Measurements from ENCODE around the gene NCAM1. TPM values are rescaled to one million over a fixed set of nuclear protein-coding genes. Genes with fewer than 3 reads are reported as not detected.

NCAM1 gene
- total and polyA plus RNA-seq, 2 experiments from 2014 or later = 0.76 to 1.6 TPM

DNA sequence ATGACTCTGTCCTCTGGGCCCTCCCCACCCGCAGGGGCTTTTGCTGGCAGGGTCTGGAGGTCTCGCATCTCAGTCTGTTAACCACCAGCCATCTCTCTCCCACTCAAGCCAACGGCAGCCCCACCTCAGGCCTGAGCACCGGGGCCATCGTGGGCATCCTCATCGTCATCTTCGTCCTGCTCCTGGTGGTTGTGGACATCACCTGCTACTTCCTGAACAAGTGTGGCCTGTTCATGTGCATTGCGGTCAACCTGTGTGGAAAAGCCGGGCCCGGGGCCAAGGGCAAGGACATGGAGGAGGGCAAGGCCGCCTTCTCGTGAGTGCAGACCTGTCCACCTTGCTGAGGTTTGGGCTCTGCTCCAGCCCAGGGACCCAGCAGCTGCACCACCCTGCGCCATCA lies 308.9 kb downstream of the NCAM1 start:
- Histone ChIP-seq H2AFZ (no peak overlapping the region), H3K4me1 (ENCODE audit: insufficient read depth) (no peaks in the 10 kb centered on the region), H3K9me2 (ENCODE audit: insufficient read depth) (no peaks in the 10 kb centered on the region), H3K27me3 (ENCODE audit: insufficient read depth) (no peaks in the 10 kb centered on the region), H3K36me3 (ENCODE audit: insufficient read depth) (no peaks in the 10 kb centered on the region), H3K4me2 (no peak overlapping the region), H3K27ac (ENCODE audit: low read depth) (no peak overlapping the region), H3K79me2 (replicated peaks; ENCODE audit: insufficient read depth) (no peaks in the 10 kb centered on the region), H4K20me1 (replicated peaks; ENCODE audit: insufficient read depth) (no peaks in the 10 kb centered on the region), H3K4me3 (no peak overlapping the region), H3F3A (replicated peaks; ENCODE audit: low read depth) (no peaks in the 10 kb centered on the region)
- peaks cover 4% of the 10 kb centered on the region for H3K27me3 Mint-ChIP-seq (ENCODE audit: insufficient read depth, low read depth, poor library complexity)
- H3K4me1 Mint-ChIP-seq = peaks cover 8% of the 10 kb centered on the region
- H3K9me3 Mint-ChIP-seq = no peaks in the 10 kb centered on the region
- ATAC-seq = no peak
- H3K36me3 Mint-ChIP-seq (ENCODE audit: low read depth) = no peaks in the 10 kb centered on the region
- H3K4me3 Mint-ChIP-seq = no peak overlapping the region
- DNase-seq (ENCODE audit: low spot score) = no peak
- no peak overlapping the region for H3K27ac Mint-ChIP-seq
- TF ChIP-seq POLR2AphosphoS5 (IDR thresholded peaks at IDR 0.05; ENCODE audit: low read depth) (no peak), NANOG (IDR thresholded peaks at IDR 0.05; ENCODE audit: borderline replicate concordance) (no peak), EZH2 (IDR thresholded peaks at IDR 0.05; ENCODE audit: low read depth, unreplicated experiment) (no peak), EZH2phosphoT487 (IDR thresholded peaks at IDR 0.05; ENCODE audit: unreplicated experiment) (no peak), STAT1 (IDR thresholded peaks at IDR 0.05; ENCODE audit: unreplicated experiment) (no peak), ZNF114 (CRISPR knock-in tag; IDR thresholded peaks at IDR 0.05) (no peak), JUNB (IDR thresholded peaks at IDR 0.05; ENCODE audit: unreplicated experiment) (no peak), CREB1 (CRISPR knock-in tag; IDR thresholded peaks at IDR 0.05; ENCODE audit: low read depth) (no peak), ZNF331 (CRISPR knock-in tag; IDR thresholded peaks at IDR 0.05; ENCODE audit: low read depth) (no peak)
- TF ChIP-seq, protein P1, sequence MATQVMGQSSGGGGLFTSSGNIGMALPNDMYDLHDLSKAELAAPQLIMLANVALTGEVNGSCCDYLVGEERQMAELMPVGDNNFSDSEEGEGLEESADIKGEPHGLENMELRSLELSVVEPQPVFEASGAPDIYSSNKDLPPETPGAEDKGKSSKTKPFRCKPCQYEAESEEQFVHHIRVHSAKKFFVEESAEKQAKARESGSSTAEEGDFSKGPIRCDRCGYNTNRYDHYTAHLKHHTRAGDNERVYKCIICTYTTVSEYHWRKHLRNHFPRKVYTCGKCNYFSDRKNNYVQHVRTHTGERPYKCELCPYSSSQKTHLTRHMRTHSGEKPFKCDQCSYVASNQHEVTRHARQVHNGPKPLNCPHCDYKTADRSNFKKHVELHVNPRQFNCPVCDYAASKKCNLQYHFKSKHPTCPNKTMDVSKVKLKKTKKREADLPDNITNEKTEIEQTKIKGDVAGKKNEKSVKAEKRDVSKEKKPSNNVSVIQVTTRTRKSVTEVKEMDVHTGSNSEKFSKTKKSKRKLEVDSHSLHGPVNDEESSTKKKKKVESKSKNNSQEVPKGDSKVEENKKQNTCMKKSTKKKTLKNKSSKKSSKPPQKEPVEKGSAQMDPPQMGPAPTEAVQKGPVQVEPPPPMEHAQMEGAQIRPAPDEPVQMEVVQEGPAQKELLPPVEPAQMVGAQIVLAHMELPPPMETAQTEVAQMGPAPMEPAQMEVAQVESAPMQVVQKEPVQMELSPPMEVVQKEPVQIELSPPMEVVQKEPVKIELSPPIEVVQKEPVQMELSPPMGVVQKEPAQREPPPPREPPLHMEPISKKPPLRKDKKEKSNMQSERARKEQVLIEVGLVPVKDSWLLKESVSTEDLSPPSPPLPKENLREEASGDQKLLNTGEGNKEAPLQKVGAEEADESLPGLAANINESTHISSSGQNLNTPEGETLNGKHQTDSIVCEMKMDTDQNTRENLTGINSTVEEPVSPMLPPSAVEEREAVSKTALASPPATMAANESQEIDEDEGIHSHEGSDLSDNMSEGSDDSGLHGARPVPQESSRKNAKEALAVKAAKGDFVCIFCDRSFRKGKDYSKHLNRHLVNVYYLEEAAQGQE (IDR thresholded peaks at IDR 0.05; ENCODE audit: unreplicated experiment) = no peak
- TF ChIP-seq, protein P2, sequence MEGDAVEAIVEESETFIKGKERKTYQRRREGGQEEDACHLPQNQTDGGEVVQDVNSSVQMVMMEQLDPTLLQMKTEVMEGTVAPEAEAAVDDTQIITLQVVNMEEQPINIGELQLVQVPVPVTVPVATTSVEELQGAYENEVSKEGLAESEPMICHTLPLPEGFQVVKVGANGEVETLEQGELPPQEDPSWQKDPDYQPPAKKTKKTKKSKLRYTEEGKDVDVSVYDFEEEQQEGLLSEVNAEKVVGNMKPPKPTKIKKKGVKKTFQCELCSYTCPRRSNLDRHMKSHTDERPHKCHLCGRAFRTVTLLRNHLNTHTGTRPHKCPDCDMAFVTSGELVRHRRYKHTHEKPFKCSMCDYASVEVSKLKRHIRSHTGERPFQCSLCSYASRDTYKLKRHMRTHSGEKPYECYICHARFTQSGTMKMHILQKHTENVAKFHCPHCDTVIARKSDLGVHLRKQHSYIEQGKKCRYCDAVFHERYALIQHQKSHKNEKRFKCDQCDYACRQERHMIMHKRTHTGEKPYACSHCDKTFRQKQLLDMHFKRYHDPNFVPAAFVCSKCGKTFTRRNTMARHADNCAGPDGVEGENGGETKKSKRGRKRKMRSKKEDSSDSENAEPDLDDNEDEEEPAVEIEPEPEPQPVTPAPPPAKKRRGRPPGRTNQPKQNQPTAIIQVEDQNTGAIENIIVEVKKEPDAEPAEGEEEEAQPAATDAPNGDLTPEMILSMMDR (conservative IDR thresholded peaks at IDR 0.05; ENCODE audit: low read depth in 2 of 2) = no peak
- TF ChIP-seq, protein P3, sequence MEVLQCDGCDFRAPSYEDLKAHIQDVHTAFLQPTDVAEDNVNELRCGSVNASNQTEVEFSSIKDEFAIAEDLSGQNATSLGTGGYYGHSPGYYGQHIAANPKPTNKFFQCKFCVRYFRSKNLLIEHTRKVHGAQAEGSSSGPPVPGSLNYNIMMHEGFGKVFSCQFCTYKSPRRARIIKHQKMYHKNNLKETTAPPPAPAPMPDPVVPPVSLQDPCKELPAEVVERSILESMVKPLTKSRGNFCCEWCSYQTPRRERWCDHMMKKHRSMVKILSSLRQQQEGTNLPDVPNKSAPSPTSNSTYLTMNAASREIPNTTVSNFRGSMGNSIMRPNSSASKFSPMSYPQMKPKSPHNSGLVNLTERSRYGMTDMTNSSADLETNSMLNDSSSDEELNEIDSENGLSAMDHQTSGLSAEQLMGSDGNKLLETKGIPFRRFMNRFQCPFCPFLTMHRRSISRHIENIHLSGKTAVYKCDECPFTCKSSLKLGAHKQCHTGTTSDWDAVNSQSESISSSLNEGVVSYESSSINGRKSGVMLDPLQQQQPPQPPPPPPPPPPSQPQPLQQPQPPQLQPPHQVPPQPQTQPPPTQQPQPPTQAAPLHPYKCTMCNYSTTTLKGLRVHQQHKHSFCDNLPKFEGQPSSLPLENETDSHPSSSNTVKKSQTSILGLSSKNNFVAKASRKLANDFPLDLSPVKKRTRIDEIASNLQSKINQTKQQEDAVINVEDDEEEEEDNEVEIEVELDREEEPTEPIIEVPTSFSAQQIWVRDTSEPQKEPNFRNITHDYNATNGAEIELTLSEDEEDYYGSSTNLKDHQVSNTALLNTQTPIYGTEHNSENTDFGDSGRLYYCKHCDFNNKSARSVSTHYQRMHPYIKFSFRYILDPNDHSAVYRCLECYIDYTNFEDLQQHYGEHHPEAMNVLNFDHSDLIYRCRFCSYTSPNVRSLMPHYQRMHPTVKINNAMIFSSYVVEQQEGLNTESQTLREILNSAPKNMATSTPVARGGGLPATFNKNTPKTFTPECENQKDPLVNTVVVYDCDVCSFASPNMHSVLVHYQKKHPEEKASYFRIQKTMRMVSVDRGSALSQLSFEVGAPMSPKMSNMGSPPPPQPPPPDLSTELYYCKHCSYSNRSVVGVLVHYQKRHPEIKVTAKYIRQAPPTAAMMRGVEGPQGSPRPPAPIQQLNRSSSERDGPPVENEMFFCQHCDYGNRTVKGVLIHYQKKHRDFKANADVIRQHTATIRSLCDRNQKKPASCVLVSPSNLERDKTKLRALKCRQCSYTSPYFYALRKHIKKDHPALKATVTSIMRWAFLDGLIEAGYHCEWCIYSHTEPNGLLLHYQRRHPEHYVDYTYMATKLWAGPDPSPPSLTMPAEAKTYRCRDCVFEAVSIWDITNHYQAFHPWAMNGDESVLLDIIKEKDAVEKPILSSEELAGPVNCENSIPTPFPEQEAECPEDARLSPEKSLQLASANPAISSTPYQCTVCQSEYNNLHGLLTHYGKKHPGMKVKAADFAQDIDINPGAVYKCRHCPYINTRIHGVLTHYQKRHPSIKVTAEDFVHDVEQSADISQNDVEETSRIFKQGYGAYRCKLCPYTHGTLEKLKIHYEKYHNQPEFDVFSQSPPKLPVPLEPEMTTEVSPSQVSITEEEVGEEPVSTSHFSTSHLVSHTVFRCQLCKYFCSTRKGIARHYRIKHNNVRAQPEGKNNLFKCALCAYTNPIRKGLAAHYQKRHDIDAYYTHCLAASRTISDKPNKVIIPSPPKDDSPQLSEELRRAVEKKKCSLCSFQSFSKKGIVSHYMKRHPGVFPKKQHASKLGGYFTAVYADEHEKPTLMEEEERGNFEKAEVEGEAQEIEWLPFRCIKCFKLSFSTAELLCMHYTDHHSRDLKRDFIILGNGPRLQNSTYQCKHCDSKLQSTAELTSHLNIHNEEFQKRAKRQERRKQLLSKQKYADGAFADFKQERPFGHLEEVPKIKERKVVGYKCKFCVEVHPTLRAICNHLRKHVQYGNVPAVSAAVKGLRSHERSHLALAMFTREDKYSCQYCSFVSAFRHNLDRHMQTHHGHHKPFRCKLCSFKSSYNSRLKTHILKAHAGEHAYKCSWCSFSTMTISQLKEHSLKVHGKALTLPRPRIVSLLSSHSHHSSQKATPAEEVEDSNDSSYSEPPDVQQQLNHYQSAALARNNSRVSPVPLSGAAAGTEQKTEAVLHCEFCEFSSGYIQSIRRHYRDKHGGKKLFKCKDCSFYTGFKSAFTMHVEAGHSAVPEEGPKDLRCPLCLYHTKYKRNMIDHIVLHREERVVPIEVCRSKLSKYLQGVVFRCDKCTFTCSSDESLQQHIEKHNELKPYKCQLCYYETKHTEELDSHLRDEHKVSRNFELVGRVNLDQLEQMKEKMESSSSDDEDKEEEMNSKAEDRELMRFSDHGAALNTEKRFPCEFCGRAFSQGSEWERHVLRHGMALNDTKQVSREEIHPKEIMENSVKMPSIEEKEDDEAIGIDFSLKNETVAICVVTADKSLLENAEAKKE (CRISPR knock-in tag; IDR thresholded peaks at IDR 0.05) = no peak
- TF ChIP-seq, protein P4, sequence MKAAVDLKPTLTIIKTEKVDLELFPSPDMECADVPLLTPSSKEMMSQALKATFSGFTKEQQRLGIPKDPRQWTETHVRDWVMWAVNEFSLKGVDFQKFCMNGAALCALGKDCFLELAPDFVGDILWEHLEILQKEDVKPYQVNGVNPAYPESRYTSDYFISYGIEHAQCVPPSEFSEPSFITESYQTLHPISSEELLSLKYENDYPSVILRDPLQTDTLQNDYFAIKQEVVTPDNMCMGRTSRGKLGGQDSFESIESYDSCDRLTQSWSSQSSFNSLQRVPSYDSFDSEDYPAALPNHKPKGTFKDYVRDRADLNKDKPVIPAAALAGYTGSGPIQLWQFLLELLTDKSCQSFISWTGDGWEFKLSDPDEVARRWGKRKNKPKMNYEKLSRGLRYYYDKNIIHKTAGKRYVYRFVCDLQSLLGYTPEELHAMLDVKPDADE (IDR thresholded peaks at IDR 0.05) = no peak
